NCI-H748 (cell line): ENCODE measurements around the gene SPEN.
"Not testable (repeated sequence)": the region's sequence is repeated elsewhere in the genome, so short reads cannot be mapped to it uniquely, and the experiment has no call there.

Experiments used
- DNase-seq: peaks from one replicate; lab custom pipeline; 2025; ENCODE audit not compliant: unreplicated experiment; lab: John Stamatoyannopoulos, UW

Gene SPEN

DNA sequence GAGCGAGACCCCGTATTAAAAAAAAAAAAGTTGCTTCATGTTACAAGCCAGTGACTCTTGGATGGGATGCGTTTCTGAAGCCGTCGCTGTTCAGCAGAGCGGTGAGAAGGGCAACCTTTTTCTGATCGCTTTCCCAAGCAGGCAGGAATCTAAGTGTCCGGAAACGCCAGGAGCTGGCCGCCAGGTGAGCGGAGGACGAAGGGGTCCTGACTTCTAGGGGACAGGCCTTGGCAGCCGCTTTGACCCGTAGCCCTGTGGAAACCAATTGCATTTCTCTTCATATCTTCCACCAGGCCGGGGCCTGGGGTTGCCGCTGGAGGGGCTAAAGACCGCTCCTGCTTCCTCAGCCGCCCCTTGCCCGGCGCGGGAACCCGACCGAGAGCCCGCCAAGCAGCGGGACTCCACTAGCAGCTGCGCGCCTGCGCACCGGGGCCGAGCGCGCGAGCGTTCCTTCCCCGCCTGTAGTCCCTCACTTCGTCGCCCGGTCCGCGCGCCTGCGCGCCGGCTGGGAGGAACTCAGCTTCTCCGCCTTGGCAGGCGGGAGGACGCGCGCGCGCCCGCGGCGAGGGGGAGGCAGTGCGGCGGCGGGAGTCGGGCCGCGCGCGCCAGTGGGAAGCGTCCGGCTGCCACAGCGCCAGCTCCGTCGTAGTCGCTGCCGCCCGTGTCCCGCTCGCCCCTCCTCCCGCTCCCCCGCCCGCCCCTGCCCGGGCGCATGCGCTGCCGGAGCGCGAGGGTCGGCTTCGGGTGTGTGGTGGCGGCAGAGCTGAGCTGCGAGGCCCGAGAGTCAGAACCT is at the start of gene SPEN:
TSS of gene SPEN (plus strand) at position 608 of the 793 bp plus-strand sequence. CDS start 361 bp downstream, outside the sequence.
- peak; percentile 98 for DNase-seq

DNA sequence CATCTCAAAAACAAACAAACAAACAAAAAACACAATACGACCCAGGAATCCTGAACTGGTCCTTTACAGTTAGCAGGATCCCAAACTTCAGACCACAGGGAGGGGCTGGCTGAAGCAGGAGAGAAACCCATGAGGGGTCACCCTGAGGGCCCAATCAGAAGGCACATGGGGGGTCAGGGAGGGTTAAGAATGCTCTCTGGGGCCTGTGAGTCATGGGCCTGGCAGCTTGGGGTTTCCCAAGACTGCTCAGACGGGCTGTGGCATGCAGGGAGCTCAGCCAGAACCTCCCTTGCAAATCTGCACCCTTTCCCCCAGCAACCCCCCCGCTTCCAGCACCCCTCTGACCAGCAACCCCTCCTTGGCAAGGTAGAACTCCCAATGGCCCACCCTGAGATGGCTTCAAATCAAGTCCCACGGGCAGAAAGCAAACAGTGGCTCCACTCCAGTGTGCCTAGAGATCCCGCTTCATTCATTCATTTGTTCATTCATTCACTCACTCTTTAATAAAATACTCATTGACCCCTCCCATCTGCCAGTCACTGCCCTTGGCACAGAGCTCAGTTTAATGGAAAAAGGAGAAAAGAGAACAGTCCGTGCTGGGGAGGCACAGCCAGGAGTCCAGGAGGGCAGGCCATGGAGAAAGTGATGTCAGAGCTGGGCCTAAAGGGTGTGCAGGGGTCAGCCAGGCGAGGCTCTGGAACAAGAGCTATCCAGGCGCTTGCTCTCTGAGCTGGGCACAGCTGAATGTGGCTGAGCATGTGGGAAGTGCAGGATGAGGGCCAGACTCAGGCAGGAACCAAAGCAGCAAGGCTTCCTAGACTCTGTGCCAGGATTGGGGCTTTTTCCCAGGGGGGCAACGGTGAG is 48.3 kb upstream of the SPEN start:
- no peak for DNase-seq

GRCh38 chr1:15799928-15800835 is 47.3 kb upstream of the SPEN start:
- DNase-seq, result peak; percentile 62

GRCh38 chr1:15802234-15802965 is 45.1 kb upstream of the SPEN start:
- DNase-seq, result no peak

DNA sequence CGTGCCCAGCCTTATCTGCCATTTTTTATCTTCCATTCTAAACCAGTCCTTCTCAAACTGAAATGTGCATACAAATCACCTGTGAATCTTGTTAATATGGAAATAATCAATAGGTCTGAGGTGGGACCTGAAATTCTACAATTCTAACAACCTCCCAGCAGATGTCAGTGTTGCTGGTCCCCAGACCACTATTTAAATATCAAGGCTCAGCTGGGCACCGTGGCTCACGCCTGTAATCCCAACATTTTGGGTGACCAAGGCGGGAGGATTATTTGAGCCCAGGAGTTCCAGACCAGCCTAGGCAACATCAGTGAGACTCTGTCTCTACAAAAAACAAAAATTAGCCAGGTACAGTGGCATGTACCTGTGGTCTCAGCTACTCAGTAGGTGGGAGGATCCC is 44.1 kb upstream of the SPEN start:
- peak; percentile 36 for DNase-seq

- no peak for DNase-seq
Measured at GRCh38 chr1:15804060-15804459, 43.4 kb upstream of the SPEN start.

GRCh38 chr1:15807121-15807520 is 40.4 kb upstream of the SPEN start:
- DNase-seq, result no peak

DNA sequence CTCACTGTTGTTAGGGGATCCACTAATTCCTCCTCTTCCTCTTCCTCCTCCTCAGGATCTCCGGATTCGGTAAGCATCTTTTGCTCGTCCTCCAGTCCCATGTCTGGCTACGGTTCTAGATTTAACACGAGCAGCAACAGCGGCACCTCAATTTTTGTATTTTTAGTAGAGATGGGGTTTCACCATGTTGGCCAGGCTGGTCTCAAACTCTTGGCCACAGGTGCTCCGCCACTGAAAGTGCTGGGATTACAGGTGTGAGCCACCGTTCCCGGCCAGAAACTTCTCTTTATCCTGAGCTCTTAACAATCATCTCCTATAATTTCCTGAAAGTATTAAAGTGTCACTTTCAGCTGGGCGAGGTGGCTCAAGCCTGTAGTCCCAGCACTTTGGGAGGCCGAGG is 40.0 kb upstream of the SPEN start, which contains the start of gene UQCRHL:
TSS of gene UQCRHL (minus strand) at position 101 of the 400 bp plus-strand sequence. CDS start at position 101, 0 bp downstream.
- not testable (repeated sequence) for DNase-seq

- DNase-seq, result no peak
Measured at GRCh38 chr1:15808955-15809354, 38.6 kb upstream of the SPEN start.

- no peak for DNase-seq
Measured at GRCh38 chr1:15810073-15810472, 37.4 kb upstream of the SPEN start.

GRCh38 chr1:15816674-15817073 is 30.8 kb upstream of the SPEN start:
- DNase-seq, result no peak

DNA sequence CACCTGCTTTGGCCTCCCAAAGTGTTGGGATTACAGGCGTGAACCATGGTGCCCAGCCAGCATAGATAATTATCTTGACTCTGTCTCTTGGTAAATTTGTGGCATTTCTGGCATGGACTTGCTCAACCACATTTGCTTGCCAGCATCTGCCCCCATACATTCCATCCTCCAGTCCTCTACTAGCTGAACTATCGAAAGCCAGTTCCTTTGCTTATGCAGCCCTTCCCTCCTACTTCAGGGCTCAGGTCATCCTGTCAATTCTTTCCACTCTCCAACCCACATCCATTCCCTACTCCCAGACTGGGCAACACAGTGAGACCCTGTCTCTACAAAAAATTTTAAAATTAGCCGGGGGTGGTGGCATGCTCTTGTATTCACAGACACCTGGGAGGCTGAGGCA is 27.0 kb upstream of the SPEN start:
- no peak for DNase-seq

GRCh38 chr1:15825800-15826199 is 21.7 kb upstream of the SPEN start:
- DNase-seq, result no peak

DNA sequence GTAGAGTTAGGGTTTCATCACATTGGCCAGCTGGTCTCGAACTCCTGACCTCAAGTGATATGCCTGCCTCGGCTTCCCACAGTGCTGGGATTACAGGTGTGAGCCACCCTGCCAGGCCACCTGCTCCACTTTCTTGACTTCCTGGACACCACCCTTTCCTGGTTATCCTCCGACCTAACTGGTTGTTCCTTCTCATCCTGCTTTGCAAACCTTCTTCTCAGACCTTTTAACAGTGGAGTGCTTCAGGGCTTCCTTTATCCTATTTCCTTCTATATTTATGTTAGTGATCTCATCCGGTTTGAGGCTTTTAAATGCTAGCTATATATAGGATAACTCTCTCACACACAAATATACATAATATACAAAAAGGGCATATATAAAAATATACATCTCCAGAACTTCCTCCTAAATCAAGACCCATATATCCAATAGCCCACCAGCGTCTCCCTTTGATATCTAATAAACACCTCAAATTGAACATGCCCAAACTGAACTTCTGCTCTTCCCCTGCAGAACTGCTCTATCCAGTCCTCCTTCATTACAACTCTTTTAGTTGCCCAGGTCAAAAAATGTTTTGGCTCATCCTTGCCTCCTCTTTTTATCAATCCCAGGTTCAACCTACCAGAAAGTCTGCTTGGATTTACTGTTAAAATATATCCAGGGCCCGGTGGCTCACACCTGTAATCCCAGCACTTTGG is 20.5 kb upstream of the SPEN start:
- DNase-seq, result no peak

- not testable (repeated sequence) for DNase-seq
Measured at GRCh38 chr1:15827567-15827966, 19.9 kb upstream of the SPEN start.

GRCh38 chr1:15828931-15829330 is 18.6 kb upstream of the SPEN start:
- not testable (repeated sequence) for DNase-seq

GRCh38 chr1:15830258-15830657 is 17.2 kb upstream of the SPEN start:
- DNase-seq, result no peak

DNA sequence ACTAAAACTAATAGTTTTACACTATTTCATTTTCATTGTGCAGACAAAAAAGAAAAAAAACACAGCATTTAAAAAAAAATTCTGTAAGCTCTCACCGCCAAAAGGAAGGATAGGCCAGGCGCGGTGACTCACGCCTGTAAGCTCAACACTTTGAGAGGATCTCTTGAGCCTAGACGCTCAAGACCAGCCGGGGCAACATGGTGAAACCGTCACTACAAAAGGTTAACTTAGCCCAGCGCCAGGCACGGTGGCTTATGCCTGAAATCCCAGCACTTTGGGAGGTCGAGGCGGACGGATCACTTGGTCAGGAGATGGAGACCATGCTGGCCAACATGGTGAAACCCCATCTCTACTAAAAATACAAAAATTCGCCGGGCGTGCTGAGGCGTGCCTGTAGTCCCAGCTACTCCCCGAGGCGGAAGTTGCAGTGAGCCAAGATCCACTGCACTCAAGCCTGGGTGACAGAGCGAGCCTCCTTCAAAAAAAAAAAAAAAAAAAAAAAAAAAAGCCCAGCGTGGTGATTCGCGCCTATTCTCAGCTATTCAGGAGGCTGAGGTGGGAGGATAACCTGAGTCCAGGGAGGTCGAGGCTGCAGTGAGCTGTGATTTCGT is 14.3 kb upstream of the SPEN start:
- DNase-seq, result peak; percentile 70

GRCh38 chr1:15833842-15834405 is 13.6 kb upstream of the SPEN start:
- DNase-seq, result peak; percentile 36
